Loucy (cell line): ENCODE results near the gene PDZD8.

ENCODE experiments used
- H2AFZ ChIP-seq: fragments of 200-600 bp; sonication (generic); 2 replicates; pipeline ENCODE4 v1.6.0; 2016; ENCODE audit warnings: antibody characterized with exemption, mild to moderate bottlenecking, low read length, moderate library complexity
- H3F3A ChIP-seq: fragments of 200-600 bp; 2 replicates; pipeline ENCODE4 v1.6.0; 2016; ENCODE audit warnings: antibody characterized with exemption, low read depth, mild to moderate bottlenecking
- H3K27me3 ChIP-seq: fragments of 200-600 bp; sonication (generic); 2 replicates; pipeline ENCODE4 v1.6.1; 2014; ENCODE audit warnings: low read length, mild to moderate bottlenecking; ENCODE audit not compliant: insufficient read depth, poor library complexity, severe bottlenecking
- H3K36me3 ChIP-seq: fragments of 200-600 bp; sonication (generic); 2 replicates; pipeline ENCODE4 v1.6.1; 2016; ENCODE audit warnings: low read length; ENCODE audit not compliant: insufficient read depth
- H3K4me1 ChIP-seq: fragments of 200-600 bp; sonication (generic); 2 replicates; pipeline ENCODE4 v1.5.1; 2014; ENCODE audit warnings: low read length, mild to moderate bottlenecking; ENCODE audit not compliant: insufficient read depth, poor library complexity, severe bottlenecking
- H3K4me2 ChIP-seq: fragments of 200-600 bp; sonication (generic); 2 replicates; pipeline ENCODE4 v1.6.0; 2014; ENCODE audit warnings: antibody characterized with exemption, low read length, low read depth, mild to moderate bottlenecking; ENCODE audit not compliant: poor library complexity, severe bottlenecking
- H3K4me3 ChIP-seq: fragments of 200-600 bp; sonication (generic); 2 replicates; pipeline ENCODE4 v1.5.1; 2014; ENCODE audit warnings: low read length, mild to moderate bottlenecking, mixed read lengths; ENCODE audit not compliant: poor library complexity, severe bottlenecking
- H3K79me2 ChIP-seq: fragments of 200-600 bp; sonication (generic); 2 replicates; pipeline ENCODE4 v1.6.1; 2014; ENCODE audit warnings: low read length; ENCODE audit not compliant: insufficient read depth
- H3K9ac ChIP-seq: fragments of 200-600 bp; sonication (generic); 2 replicates; pipeline ENCODE4 v1.6.0; 2014; ENCODE audit warnings: mild to moderate bottlenecking, low read depth, low read length, moderate library complexity; ENCODE audit not compliant: poor library complexity, severe bottlenecking
- H3K9me2 ChIP-seq: fragments of 200-600 bp; sonication (generic); replicated peaks from 2 replicates; pipeline ENCODE4 v1.6.1; 2016; ENCODE audit warnings: low read depth, low read length, mixed read lengths
- H3K9me3 ChIP-seq: fragments of 200-600 bp; sonication (generic); 2 replicates; pipeline ENCODE4 v1.6.1; 2014; ENCODE audit warnings: mild to moderate bottlenecking, antibody characterized with exemption, low read length, low read depth; ENCODE audit not compliant: insufficient read depth
- H4K20me1 ChIP-seq: fragments of 200-600 bp; sonication (generic); 2 replicates; pipeline ENCODE4 v1.6.0; 2014; ENCODE audit warnings: antibody characterized with exemption, low read length, mild to moderate bottlenecking; ENCODE audit not compliant: insufficient read depth, poor library complexity, severe bottlenecking
- CTCF ChIP-seq: fragments of 200-600 bp; sonication (generic); conservative IDR thresholded peaks from 2 replicates; pipeline ENCODE4 v1.5.1; 2014; ENCODE audit warnings: mild to moderate bottlenecking, antibody characterized with exemption, low read length
- EZH2phosphoT487 ChIP-seq: fragments of 200-600 bp; IDR thresholded peaks from 2 replicates; pipeline ENCODE4 v1.6.1; 2018; ENCODE audit warnings: antibody characterized with exemption, mild to moderate bottlenecking, moderate library complexity, borderline replicate concordance

PDZD8 gene

GRCh38 chr10:117271427-117271826, 103.8 kb downstream of the PDZD8 start:
- H3K4me2 ChIP-seq: no peak overlapping the region
- H3K36me3 ChIP-seq: no peaks in the 10 kb centered on the region
- H4K20me1 ChIP-seq: no peaks in the 10 kb centered on the region
- no peaks in the 10 kb centered on the region for H3K27me3 ChIP-seq
- no peaks in the 10 kb centered on the region for H3K79me2 ChIP-seq
- H3K9me2 ChIP-seq: no peaks in the 10 kb centered on the region
- no peaks in the 10 kb centered on the region for H3F3A ChIP-seq
- H3K9me3 ChIP-seq: no peaks in the 10 kb centered on the region
- H3K4me3 ChIP-seq: no peak overlapping the region
- no peak overlapping the region for H3K9ac ChIP-seq
- peaks cover 12% of the 10 kb centered on the region for H3K4me1 ChIP-seq
- TF ChIP-seq EZH2phosphoT487: no peak
- no peak for TF ChIP-seq CTCF
- no peak overlapping the region for H2AFZ ChIP-seq

- H3K36me3 ChIP-seq: no peaks in the 10 kb centered on the region
These were observed 106.3 kb downstream of the PDZD8 start for GRCh38 chr10:117268907-117269306.

GRCh38 chr10:117268258-117268657, 107.0 kb downstream of the PDZD8 start:
- no peaks in the 10 kb centered on the region for H3F3A ChIP-seq
- H3K4me2 ChIP-seq: no peak overlapping the region
- H3K27me3 ChIP-seq: no peaks in the 10 kb centered on the region
- no peaks in the 10 kb centered on the region for H3K9me2 ChIP-seq
- no peak overlapping the region for H3K9ac ChIP-seq
- H3K4me1 ChIP-seq: peaks cover 12% of the 10 kb centered on the region
- no peak overlapping the region for H3K4me3 ChIP-seq
- no peaks in the 10 kb centered on the region for H3K9me3 ChIP-seq
- no peaks in the 10 kb centered on the region for H3K36me3 ChIP-seq
- no peaks in the 10 kb centered on the region for H3K79me2 ChIP-seq
- H4K20me1 ChIP-seq: no peaks in the 10 kb centered on the region
- TF ChIP-seq CTCF: no peak
- no peak for TF ChIP-seq EZH2phosphoT487
- H2AFZ ChIP-seq: no peak overlapping the region

More at GRCh38 chr10:117268907-117269306, 106.3 kb downstream of the PDZD8 start:
- Histone ChIP-seq H4K20me1 (no peaks in the 10 kb centered on the region), H3K79me2 (no peaks in the 10 kb centered on the region), H3K9me2 (no peaks in the 10 kb centered on the region), H3K9ac (no peak overlapping the region), H3K9me3 (no peaks in the 10 kb centered on the region), H3K27me3 (no peaks in the 10 kb centered on the region), H3K4me3 (no peak overlapping the region), H2AFZ (no peak overlapping the region), H3F3A (no peaks in the 10 kb centered on the region), H3K4me1 (peaks cover 12% of the 10 kb centered on the region), H3K4me2 (no peak overlapping the region)
- TF ChIP-seq EZH2phosphoT487 (no peak), CTCF (no peak)
